Omental fat pad (tissue), 4 donors: ENCODE results near the gene ETHE1. TPM values are rescaled to one million over a fixed set of nuclear protein-coding genes. Genes with fewer than 3 reads are reported as not detected.
"Not testable (repeated sequence)": the region's sequence is repeated elsewhere in the genome, so short reads cannot be mapped to it uniquely, and the experiment has no call there.

ENCODE experiments used
- ATAC-seq: fragments of 150-250 bp; one replicate; pipeline ENCODE4 v1.9.1; 2016; ENCODE audit warnings: mild to moderate bottlenecking, moderate library complexity; ENCODE audit not compliant: low FRiP score
- DNase-seq: peaks from one replicate; pipeline ENCODE4 v3.0.0-alpha.2; 2019; ENCODE audit warnings: low spot score
- total RNA-seq, 4 donors: library from RNA; depleted of rRNA; stranded (reverse); fragments of >200 nt; gene quantifications; one replicate each; pipeline ENCODE4 v1.1.0, GENCODE V29; 2016
- TF ChIP-seq, protein P1 (sequence below), 3 donors: fragments of 450-650 bp; IDR thresholded peaks; one replicate each; pipeline ENCODE4 v1.5.1; 2016 to 2017; ENCODE audit warnings: antibody characterized with exemption in 3 of 3, mild to moderate bottlenecking in 3 of 3, moderate library complexity in 2 of 3

The ETHE1 gene
- total RNA-seq, 4 donors from 2014 or later, result 32.4 to 52.3 (median 41.3) TPM

- ATAC-seq (no peak), DNase-seq (no peak)
- TF ChIP-seq, protein P1, sequence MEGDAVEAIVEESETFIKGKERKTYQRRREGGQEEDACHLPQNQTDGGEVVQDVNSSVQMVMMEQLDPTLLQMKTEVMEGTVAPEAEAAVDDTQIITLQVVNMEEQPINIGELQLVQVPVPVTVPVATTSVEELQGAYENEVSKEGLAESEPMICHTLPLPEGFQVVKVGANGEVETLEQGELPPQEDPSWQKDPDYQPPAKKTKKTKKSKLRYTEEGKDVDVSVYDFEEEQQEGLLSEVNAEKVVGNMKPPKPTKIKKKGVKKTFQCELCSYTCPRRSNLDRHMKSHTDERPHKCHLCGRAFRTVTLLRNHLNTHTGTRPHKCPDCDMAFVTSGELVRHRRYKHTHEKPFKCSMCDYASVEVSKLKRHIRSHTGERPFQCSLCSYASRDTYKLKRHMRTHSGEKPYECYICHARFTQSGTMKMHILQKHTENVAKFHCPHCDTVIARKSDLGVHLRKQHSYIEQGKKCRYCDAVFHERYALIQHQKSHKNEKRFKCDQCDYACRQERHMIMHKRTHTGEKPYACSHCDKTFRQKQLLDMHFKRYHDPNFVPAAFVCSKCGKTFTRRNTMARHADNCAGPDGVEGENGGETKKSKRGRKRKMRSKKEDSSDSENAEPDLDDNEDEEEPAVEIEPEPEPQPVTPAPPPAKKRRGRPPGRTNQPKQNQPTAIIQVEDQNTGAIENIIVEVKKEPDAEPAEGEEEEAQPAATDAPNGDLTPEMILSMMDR (IDR thresholded peaks at IDR 0.05), result no peak
Observed at GRCh38 chr19:43551399-43552197, 24.6 kb upstream of the ETHE1 start.

GRCh38 chr19:43548706-43549105 lies 21.7 kb upstream of the ETHE1 start:
- TF ChIP-seq, protein P1 (IDR thresholded peaks at IDR 0.05), result no peak
- DNase-seq (no peak), ATAC-seq (no peak)

- ATAC-seq, DNase-seq: not testable (repeated sequence)
Observed at GRCh38 chr19:43547926-43548325, 20.9 kb upstream of the ETHE1 start.

GRCh38 chr19:43546581-43546980 lies 19.6 kb upstream of the ETHE1 start:
- TF ChIP-seq, protein P1 (IDR thresholded peaks at IDR 0.05), result no peak
- DNase-seq, result no peak
- peak; percentile 13 for ATAC-seq

GRCh38 chr19:43545981-43546380 lies 19.0 kb upstream of the ETHE1 start:
- TF ChIP-seq, protein P1 (IDR thresholded peaks at IDR 0.05), result no peak
- ATAC-seq (no peak), DNase-seq (no peak)

- ATAC-seq, result no peak
Observed at GRCh38 chr19:43545276-43545675, 18.3 kb upstream of the ETHE1 start.

DNA sequence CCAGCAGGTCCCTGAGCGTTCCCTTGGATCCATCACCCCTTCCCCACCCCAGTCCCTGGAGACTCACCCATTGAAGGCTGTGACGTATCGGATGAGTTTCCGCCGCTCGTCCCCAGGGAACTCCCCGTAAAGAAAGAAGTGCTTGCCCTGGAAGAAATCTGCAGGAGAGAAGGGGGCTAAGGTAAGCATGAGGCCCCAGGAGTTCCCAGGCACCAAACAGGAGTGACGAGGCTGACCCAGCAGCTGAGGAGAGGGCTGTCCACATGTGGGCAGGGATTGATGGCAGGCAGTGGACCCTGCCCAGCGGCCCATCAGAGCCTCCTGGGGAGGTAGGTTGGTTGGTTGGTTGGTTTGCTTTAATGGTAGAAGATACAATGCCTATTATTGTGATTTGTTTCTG lies 17.1 kb upstream of the ETHE1 start:
- ATAC-seq (no peak), DNase-seq (no peak)
- TF ChIP-seq, protein P1 (IDR thresholded peaks at IDR 0.05), result no peak

More at GRCh38 chr19:43545276-43545675, 18.3 kb upstream of the ETHE1 start:
- DNase-seq, result no peak
- TF ChIP-seq, protein P1 (IDR thresholded peaks at IDR 0.05), result no peak
